ENCODE results near the gene UGT1A7.
"Not testable (repeated sequence)": the region's sequence is repeated elsewhere in the genome, so short reads cannot be mapped to it uniquely, and the experiment has no call there.

Gene UGT1A7

DNA sequence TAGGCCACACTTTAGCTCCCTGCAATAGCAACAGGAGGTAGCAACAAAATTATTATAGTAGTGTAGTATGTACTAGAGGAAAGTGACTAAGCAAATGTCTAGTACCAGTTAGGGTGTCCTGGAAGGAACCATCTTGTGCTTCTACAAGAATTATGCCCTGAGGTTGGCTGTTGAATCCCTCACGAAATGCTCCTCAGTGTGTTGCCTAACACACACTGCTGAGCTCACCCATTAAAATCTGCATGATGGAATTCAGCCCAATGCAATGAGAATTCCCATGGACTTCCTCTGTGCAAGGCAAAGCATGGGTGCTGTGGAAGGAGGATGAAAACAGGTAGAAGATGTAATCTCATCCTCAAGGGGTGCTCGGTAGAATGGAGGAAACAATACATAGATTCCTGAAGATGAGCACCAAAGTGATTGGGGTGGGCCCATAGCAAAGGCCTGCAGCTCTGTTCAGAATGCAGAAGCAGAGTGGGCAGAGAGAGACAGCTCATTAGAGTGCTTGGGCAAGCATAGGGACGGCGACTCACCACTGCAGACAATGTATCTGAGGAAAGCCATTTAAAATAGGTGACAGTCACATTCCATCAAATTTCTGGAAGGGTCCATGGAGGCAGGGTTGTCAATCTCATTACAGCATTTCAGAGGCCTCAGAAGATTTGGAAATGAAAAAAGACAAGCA is 1.2 kb upstream of the UGT1A7 start:
- DNase-seq (ENCODE audit: low spot score), result no peak

DNA sequence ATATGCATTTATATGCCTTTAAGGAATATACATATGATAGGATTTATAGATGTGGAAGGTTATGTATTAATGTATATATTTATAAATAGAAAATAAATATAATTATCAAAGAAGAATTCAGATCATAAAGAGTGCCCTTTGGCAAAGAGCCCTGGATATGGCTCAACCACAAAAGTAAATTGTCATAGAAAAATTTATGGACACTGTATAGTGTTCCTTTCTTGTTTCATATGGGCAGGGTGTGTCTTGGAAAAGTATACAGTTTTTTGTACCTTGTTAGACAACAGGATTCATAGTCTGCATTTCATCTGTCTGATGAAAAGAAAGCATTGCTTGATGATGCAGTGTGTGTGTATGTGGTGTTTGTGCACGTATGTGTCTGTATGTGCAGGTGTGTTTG is 2.9 kb downstream of the UGT1A7 start:
- no peak for DNase-seq (ENCODE audit: low spot score)

DNA sequence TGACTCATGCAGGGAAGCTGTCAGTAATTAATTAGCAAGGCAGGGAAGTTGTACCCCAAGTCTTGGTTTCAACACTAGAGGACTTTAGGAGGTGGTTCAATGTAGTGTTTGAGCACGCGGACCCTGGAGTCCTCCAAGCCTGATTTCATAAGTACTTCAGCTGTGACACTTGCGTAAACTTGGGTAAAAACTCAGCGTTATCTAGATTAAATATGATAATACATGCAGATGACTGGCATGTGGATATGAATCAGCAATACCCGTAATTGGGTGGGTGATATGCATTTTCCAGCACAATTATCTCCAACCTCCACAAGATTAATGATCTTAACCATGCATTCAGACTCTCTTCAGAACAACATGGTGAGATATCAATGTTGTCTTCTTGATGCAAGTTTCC is 5.2 kb downstream of the UGT1A7 start:
- no peak for DNase-seq (ENCODE audit: low spot score)

DNA sequence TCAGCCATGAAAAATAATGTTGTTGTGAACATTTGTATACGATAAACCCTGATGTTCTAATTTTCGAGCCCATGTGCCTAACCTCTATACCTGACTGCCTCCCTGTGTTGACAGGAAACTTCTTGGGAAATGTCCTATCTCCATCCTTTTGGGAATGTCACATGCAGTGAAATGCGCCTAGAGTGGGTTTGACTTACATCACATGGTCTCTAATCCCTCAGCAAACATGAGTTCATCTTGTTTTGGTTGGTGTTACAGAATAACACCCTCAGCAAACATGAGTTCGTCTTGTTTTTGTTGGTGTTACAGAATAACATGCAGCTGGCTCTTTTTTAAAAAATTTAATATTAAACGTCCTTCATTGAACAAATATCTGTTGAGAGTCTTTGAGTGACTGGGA is 6.6 kb downstream of the UGT1A7 start:
- no peak for DNase-seq (ENCODE audit: low spot score)

DNA sequence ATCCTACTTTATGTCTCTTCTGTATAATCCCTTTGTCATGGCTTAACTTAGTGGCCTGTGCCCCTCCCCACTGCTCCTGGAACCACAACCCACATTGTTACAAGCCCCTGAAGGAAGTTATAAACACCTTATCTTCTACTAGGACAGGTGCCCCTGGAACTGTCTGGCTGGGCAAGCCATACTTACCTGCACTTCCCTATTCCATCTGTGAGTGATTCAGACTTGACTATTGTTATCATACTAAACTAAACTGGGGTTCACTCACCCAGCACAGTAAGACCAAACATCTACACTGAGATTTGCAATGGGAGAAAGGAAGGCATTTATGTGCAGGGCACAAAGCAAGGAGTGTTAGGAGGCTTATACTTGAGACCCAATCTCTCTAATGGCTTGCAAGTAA is 7.3 kb downstream of the UGT1A7 start:
- no peak for DNase-seq (ENCODE audit: low spot score)

DNA sequence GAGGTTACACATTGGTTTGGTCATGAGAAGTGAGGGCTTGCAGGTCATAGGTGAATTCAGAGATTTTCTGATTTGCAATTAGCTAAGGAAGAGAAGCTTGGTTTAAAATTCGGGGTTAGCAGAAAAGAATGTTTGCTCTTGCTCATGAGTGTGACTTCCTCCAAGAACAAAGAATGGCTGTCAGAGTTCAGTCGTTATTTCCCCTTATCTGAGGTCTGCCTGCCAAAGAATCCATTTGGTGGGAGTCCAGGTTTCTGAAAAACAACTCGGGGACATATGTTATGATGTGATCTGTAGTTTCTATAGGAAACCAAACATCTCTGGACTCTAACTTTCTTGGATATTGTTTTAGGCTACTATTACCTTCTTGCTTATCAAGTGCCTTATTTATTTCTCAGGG is 7.8 kb downstream of the UGT1A7 start:
- no peak for DNase-seq (ENCODE audit: low spot score)

DNA sequence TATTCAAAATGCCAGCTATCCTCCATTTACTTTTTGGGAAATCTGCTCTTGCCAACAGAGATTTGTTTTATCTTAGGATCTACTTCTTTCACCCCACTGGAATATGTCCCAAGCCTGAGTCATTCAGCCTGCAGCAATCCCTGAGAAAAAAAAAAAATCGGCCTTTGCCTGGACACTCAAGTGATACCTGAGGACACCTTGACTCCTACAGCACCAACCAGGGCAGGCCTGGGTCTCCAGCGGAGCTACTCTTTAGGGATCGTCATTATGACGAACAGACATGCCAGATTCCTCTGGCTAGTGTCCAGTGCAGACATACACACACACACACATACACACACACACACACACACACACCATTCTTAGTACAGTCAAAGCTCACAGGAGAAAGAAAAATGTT is 8.7 kb downstream of the UGT1A7 start:
- no peak for DNase-seq (ENCODE audit: low spot score)

DNA sequence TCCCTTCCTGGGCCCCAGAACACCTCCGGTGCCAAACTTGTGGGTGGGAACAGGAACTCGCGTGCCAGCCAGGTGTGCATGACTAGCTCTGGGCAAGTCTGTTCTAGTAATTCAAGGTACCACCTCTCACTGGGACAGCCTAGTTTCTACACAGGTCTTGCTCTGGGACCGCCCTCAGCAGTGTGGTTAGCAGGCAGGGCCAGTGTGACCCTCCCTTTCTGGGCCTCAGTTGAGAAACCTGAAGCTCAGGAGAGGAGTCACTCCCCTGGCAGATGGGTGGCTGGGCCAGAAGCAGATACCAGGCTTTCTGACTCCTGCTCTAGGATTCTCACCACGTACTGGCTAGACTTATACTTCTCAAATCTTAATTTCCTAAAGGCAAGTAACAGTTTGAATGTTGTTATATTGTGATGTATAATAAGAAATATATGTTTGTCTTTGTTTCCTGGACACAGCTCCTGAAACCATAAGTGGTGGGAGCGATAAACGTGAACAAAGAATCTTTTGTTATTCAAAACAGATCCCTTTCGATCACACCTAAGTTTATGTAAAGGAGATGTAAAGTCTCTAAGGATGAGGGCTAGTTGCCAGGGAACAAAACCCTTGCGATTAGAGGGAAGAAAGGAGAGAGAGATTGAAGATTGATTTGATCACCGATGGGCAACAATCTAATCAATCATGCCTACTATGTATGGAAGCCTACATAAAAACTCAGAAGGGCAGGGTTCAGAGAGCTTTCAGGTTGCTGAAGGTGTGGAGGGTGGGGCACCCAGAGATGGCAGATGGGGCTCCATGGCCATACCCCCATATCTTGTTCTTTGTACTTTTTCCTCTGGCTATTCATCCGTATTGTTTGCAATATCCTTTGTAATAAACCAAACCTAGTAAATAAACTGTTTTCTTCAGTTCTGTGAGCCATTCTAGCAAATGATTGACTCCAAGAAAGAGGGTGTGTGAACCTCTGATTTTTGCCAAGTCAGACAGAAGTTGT is 10.0 kb downstream of the UGT1A7 start:
- DNase-seq (ENCODE audit: low spot score), result no peak

DNA sequence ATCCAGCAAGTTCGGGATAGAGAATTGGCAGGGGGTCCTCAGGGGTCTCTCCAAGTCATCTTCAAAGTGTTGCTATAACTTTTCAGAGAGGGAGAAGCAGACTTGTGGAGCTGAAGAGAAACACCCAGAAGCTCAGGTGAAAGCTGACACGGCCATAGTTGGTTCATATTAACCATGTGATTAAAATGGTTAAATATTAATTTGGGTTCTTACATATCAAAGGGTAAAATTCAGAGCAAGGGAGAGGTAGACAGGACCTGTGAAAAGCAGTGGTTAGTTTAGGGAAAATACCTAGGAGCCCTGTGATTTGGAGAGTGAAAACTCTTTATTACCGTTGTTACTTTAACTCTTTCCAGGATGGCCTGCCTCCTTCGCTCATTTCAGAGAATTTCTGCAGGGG is 10.9 kb downstream of the UGT1A7 start, which contains the start of gene UGT1A6:
UGT1A6 (plus strand) TSS at position 243 of the 400 bp plus-strand sequence; CDS start at position 358, 115 bp downstream.
- DNase-seq (ENCODE audit: low spot score), result no peak

DNA sequence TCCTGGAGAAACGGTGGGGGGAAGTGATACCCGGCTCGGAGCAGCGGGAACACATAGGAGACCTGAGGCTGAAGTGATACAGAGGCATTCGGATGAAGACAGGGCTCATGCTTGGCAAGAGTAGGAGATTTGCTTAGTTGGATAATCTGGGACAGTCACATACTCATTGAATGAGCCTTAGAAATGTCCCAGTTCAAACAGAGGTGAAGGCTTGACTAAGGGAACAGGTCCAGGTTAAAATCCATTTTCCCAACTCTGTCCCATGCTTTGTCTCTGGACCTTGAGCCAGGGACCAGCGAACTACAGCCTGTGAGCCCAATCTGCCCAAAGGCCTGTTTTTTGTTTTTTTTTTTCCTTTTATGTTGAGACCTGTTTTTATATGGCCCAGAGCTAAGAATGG is 12.3 kb downstream of the UGT1A7 start:
- no peak for DNase-seq (ENCODE audit: low spot score)

DNA sequence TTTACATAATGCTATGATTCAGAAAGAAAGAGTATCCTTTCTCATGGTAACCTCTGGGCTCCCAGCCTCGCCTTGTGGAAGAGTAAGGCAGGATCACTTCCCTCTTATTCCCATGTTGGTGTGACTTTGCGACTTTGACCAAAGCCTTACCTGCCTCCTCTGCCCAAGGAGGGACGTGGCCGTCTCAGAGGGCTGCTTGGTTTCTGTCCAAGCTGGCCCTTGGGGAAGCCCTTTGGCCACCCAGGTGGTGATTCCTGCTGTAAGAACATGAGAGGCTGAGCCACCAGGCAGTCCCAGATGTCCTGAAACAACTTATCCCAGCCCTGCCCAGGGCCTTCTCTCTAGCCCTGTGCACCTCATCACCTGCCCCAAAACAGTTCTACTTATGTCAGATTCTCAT is 17.0 kb downstream of the UGT1A7 start:
- no peak for DNase-seq (ENCODE audit: low spot score)

DNA sequence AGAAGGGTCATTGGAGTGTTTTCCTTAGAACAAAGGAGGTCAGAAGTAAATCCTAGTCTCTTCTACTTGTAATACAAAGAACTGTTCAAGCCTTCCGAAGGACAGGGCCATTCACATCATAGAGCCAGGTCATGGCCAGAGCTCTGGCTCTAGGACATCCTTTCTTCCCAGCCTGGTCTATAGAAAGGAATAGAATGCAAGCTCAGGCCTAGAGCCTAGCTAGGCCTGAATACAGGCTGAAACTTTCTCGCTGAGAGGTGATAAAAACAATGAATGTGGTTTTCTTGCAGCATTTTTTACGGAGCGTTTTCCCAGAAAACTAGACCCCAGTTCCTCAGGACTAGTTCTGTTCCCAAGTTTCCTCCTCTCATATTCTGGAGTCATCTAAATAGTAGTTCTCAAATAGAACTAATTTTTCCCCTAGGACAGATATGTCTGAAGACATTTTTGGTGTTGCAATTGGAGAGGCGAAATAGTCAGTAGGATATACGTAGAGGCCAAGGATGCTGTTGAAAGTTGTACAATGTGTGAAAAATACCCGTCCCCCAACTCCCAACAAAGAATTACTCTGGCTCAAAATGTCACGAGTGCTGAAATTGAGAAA is 17.8 kb downstream of the UGT1A7 start:
- DNase-seq (ENCODE audit: low spot score), result no peak

DNA sequence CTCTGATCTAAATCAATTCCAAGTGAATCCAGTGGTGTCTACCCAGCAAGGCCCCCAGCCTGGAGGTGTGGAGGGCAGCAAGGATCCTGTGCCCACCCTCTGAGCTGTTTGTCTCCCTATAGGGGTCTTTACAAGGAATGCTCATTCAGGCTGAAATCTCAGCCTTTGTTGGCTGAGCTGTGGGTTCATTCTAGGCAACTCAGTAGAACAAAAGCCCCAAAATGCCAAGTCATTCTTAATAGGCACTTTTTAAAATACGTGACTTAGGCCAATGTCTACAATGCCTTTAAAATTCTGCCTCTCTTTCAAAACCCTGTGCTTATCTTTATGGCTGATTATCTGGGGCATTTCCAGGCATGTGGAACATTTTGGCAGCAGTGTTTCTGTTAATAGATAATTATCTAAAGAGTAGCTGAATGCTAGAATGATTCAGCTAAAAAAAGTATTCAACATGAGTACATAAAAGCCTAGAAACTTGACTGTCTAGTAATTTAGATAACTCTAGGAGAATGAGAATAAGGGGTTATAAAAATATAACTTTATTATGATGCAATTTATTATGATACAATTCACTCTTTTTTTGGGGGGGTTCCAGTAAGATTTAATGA is 18.4 kb downstream of the UGT1A7 start:
- DNase-seq (ENCODE audit: low spot score), result peak; percentile 16

DNA sequence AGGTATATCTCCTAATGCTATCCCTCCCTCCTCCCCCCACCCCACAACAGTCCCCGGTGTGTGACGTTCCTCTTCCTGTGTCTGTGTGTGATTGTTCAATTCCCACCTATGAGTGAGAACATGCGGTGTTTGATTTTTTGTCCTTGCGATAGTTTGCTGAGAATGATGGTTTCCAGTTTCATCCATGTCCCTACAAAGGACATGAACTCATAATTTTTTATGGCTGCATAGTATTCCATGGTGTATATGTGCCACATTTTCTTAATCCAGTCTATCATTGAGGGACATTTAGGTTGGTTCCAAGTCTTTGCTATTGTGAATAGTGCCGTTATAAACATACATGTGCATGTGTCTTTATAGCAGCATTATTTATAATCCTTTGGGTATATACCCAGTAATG is 19.1 kb downstream of the UGT1A7 start:
- not testable (repeated sequence) for DNase-seq (ENCODE audit: low spot score)

DNA sequence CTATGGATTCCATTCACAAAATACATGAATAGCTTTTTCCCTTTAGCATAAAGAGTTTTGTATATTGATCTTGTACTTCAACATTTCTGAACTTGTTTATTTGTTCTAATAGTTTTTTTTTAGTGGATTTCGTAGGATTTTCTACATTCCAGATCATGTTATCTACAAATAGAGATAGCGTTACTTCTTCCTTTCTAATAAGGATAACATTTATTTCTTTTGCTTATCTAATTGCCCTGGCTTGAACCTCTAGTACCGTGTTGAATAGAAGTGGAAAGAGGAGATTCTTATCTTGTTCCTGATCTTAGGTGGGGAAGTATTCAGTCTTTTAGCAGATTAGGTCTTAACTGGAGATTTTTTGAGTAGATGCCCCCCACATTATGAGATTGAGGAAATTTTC is 20.5 kb downstream of the UGT1A7 start:
- no peak for DNase-seq (ENCODE audit: low spot score)

DNA sequence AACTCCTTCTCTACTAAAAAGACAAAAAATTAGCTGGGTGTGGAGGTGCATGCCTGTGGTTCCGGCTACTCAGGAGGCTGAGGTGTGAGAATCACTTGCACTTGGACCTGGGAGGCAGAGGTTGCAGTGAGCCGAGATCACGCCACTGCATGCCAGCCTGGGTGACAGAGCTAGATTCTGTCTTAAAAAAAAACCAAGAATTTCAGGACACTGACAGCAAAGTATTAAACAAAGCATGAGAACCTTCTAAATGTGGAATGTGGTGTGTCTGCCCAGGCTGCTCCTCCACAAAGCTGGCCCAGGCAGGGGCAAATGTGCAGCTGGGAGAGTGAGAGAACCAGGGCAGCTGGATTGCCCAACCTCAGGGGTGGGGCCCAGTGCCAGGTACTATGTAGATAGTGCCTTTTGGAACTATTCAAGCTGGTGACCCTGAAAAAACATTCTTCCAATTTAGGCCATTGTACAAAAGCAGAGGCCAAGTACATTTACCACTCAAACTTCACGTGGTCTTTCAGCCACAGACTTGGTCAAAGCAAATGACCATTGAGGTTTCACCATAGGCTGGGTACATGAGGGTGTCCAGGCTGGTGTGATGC is 24.3 kb downstream of the UGT1A7 start:
- DNase-seq (ENCODE audit: low spot score), result no peak

DNA sequence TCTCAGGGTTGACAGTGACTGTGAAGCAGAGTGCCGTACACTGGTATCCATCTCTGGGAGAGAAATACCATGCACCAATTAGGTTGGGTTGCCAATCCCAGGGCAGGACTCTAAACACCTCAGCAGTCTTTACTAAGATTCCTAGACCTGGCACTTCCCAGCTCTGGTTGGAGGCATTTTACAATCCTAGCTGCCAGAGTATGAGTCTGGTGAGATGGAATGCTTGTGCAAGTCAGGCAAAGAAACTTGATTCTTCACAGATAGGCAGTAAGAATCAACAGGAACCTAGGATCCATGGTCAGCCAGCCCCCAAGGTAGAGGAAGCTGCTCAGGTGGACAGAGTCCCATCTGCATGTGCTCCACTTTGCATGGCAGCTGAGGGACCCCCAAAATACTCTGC is 25.0 kb downstream of the UGT1A7 start:
- no peak for DNase-seq (ENCODE audit: low spot score)

DNA sequence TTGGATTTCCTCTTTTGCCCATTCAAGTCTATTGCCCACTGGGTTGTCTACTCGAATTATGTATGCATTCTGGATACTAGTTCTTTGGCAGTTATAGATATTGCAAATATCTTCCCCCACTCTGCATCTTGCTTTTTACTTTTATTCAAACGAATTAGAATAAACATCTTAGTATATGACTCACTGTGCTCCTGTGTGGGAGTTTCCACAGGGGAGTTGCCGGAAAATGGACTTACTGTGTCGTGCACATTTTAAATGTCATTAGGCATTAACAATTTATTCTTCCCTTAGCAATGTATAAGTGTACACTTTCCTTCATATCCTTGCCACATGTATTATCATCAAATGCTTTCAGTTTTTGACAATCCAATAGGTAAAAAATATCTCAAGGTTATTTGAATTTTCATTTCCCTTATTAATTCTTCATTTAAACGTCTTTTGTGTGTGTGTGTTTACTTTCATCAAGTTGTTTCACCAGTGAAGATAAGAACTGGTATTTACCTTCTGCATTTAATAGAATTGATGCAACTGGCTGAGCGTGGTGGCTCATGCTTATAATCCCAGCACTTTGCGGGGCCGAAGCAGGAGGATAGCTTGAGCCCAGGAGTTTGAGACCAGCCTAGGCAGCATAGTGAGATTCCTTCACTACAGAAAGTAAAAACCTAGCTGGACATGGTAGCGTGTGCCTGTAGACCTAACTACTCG is 26.4 kb downstream of the UGT1A7 start:
- no peak for DNase-seq (ENCODE audit: low spot score)

DNA sequence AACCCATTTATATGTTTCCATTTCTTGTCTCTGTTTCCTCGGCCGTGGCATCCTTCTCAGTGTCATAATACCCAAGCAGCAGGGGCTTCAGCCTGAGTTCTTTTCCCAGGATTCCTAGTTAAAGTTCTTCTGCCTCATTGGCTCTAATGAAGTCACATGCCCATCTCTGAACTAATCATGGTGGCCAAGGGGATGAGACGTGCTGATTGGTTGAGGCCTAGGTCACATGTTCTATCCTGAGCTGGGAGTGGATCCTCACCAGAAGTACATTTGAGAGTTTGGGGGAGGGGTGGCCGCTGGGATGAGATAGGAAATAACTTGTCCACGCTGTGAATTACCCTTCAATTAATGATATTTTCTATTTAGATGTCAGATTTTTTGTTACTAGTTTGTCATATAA is 27.2 kb downstream of the UGT1A7 start:
- DNase-seq (ENCODE audit: low spot score), result no peak

DNA sequence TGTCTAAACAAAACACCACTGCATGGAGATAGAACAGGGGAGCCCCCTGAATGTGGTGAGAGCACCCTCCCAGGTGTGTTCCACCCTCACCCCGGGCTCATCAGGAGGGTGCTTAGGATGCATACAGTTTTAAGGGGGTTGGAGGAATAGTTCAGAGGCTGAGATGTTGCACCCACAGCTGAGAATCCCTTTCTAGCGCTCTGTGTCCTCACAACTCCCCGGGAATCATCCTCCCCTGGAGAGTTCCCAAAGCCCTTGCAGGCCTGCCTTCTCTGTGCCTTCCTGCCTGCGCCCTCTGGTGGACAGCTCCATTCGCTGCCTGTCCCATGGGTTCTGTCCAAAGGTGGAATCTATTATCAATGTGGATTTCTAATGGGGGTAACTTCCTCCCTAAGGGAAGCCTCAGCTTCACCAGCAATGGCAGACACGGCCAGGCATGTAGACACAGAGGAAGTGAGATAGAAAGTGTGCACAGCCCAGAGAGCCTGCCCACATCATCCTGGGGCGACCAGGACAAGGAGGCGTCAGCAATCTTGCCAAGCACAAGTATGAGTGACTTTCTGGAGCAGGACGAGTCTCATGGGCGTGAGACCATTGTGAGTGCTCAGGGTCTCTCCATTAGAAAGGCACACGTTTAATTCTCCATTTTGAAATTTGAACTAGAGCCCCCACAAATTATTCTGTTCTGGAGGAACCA is 29.8 kb downstream of the UGT1A7 start:
- DNase-seq (ENCODE audit: low spot score), result peak; percentile 76
